D721Med (cell line): ENCODE results near the gene CEP120.
"Not testable (repeated sequence)": the region's sequence is repeated elsewhere in the genome, so short reads cannot be mapped to it uniquely, and the experiment has no call there.

Experiments
- DNase-seq: peaks from one replicate; pipeline ENCODE4 v3.0.0; 2011; ENCODE audit warnings: low spot score; ENCODE audit not compliant: insufficient read length
- FAIRE-seq: peaks from 2 replicates; lab custom pipeline; 2011; peaks lifted over from hg19 to GRCh38; lab: Jason Lieb, UNC
- CTCF ChIP-seq: IDR thresholded peaks from 2 replicates; pipeline ENCODE4 v1.5.1; 2012; ENCODE audit warnings: mild to moderate bottlenecking, control low read depth; ENCODE audit not compliant: insufficient read depth; ENCODE audit errors: missing control alignments

CEP120 gene

DNA sequence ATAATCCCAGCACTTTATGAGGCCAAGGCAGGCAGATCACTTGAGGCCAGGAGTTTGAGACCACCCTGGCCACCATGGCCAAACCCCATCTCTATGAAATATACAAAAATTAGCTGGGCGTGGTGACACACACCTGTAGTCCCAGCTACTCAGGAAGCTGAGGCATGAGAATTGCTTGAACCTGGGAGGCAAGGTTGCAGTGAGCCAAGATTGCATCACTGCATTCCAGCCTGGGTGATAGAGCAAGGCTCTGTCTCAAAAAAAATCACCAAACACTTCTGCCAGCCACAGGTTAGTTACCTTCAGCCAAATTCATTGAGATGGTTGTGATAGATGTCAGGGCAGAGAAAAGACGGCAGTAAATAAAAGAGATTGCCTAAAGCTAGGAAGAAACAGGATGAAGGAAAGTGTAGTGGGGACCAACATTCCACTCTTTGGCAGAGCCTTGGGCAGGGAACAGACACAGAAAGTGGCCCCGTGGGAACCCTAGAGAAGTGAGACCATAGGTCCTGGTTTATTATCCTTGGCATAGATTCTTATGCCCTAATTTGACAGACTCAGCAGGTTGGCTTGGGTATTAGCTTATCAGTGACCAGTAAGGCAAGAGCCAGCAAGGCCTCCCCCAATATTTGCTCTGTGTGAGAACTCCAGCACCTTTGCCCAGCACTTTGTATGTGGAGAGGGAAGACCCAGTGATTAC lies 5.5 kb upstream of the CEP120 start:
- no peak for FAIRE-seq

DNA sequence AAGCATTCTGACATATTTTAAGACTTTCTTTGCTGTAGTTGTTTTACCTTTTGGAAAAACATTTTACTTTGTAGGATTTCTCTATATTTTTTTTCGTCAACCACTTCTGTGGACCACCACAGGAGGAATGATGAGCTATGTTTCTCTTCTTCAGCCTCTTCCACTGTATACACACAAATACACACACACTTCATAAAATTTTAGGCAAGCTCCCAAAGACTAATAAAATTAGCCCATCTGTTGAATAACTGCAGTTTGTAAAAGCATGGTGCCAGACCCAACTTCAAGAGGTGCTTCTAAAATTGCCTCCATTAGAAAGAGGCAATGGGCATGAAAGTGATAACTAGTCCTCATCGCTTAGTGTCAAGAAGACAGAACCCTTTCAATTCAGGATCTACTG lies 4.1 kb upstream of the CEP120 start:
- DNase-seq, result no peak
- FAIRE-seq, result no peak
- no peak for TF ChIP-seq CTCF

More for the DNA sequence above, 5.5 kb upstream of the CEP120 start:
- DNase-seq, result no peak
- TF ChIP-seq CTCF, result no peak

- DNase-seq, result no peak
- no peak for TF ChIP-seq CTCF
- no peak for FAIRE-seq
Observed at GRCh38 chr5:123425431-123425830, 2.2 kb upstream of the CEP120 start.

DNA sequence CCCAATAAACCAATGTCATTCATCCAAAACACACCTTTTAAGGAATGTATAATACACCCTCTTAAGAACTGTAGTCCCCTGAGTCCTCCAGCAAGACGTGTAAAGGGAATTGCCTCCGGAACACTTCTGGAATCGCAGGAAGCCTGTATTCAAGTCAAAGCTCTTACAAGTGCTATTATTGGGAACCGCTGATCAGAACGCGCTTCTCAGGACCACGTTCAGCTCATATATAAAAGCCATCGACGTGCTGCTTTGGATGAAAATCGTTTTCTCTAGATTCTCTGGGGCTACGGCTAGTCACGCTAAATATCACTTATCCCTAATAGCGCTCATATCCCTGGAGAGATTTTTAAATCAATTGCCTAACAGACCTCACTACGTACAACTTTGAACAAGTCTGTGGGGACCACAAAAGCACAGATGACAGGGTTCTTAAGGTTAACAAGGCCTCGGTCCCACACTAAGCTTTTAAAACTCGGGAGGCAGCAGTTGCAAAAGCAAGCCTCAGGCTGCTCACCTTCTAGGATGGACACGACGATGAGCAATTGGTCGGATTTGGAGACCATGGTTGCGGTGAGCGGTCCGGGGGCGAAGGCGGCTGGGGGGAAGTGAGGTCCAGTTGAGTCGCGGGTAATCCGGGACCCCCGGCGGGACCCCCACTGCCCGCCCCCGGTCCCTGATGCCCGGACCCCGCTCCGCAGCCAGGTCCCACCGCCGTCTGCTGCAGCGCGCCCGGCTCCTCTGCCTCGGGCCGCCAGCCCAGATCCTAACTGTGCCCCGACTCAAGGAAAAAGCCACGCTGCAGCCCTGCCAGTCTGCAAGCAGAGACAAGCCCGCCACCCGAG lies 548 bp downstream of the CEP120 start:
- no peak for FAIRE-seq
- no peak for DNase-seq
- no peak for TF ChIP-seq CTCF

GRCh38 chr5:123421773-123422172 lies 1.4 kb downstream of the CEP120 start:
- no peak for TF ChIP-seq CTCF
- DNase-seq, result no peak
- FAIRE-seq, result no peak

GRCh38 chr5:123414974-123415373 lies 8.2 kb downstream of the CEP120 start:
- TF ChIP-seq CTCF, result no peak
- DNase-seq (no peak), FAIRE-seq (no peak)

GRCh38 chr5:123412206-123412605 lies 11.0 kb downstream of the CEP120 start:
- DNase-seq (no peak), FAIRE-seq (no peak)
- no peak for TF ChIP-seq CTCF

DNA sequence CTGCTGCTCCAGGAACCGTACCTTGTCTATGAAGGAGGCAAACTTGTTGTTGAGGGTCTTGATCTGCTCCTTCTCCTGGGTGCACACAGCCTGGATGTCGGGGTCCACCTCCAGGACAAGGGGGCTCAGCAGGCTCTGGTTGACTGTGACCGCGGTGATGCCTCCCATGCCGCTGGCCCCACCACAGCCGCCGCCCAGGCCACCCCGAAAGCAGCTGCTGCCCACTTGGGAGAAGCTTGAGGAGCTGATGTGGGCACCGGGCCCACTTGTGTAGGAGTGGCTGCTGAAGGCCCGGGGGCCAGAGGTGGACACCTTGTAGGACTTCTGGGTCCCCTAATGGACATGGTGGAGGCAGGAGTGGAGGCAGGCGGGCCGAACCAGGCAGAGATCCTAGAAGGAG lies 21.2 kb downstream of the CEP120 start:
- not testable (repeated sequence) for FAIRE-seq, DNase-seq
